NCI-H1092 treated with DMSO at 0.1 percent for 48 hours (cell line): ENCODE data around the gene CNOT4.
"Not testable (repeated sequence)": the region's sequence is repeated elsewhere in the genome, so short reads cannot be mapped to it uniquely, and the experiment has no call there.

Experiments used
- DNase-seq: peaks from one replicate; lab custom pipeline; 2025; lab: John Stamatoyannopoulos, UW

The CNOT4 gene

GRCh38 chr7:135512135-135512887 lies 2.4 kb upstream of the CNOT4 start:
- peak; percentile 83 for DNase-seq

GRCh38 chr7:135510592-135511183 lies 786 bp upstream of the CNOT4 start:
- DNase-seq: peak; percentile 29

- DNase-seq: no peak
These were observed 388 bp downstream of the CNOT4 start for GRCh38 chr7:135509589-135509838.

- peak; percentile 55 for DNase-seq
These were observed 866 bp downstream of the CNOT4 start for GRCh38 chr7:135508883-135509588.

GRCh38 chr7:135501402-135501801 lies 8.5 kb downstream of the CNOT4 start:
- DNase-seq: no peak

GRCh38 chr7:135499818-135500217 lies 10.1 kb downstream of the CNOT4 start:
- no peak for DNase-seq

GRCh38 chr7:135497161-135497560 lies 12.7 kb downstream of the CNOT4 start:
- not testable (repeated sequence) for DNase-seq

- no peak for DNase-seq
These were observed 16.5 kb downstream of the CNOT4 start for GRCh38 chr7:135493362-135493761.

- no peak for DNase-seq
These were observed 17.8 kb downstream of the CNOT4 start for GRCh38 chr7:135492151-135492550.

GRCh38 chr7:135490783-135491182 lies 19.1 kb downstream of the CNOT4 start:
- no peak for DNase-seq

GRCh38 chr7:135489791-135490190 lies 20.1 kb downstream of the CNOT4 start:
- DNase-seq: no peak

GRCh38 chr7:135486261-135486920 lies 23.5 kb downstream of the CNOT4 start:
- DNase-seq: no peak

GRCh38 chr7:135481598-135481979 lies 28.3 kb downstream of the CNOT4 start:
- DNase-seq: no peak

GRCh38 chr7:135480966-135481597 lies 28.8 kb downstream of the CNOT4 start:
- DNase-seq: no peak

GRCh38 chr7:135475521-135475920 lies 34.4 kb downstream of the CNOT4 start:
- DNase-seq: no peak

- not testable (repeated sequence) for DNase-seq
These were observed 40.2 kb downstream of the CNOT4 start for GRCh38 chr7:135469705-135470104.

GRCh38 chr7:135467207-135467711 lies 42.6 kb downstream of the CNOT4 start:
- DNase-seq: no peak

- DNase-seq: no peak
These were observed 43.3 kb downstream of the CNOT4 start for GRCh38 chr7:135466442-135467206.

- no peak for DNase-seq
These were observed 46.0 kb downstream of the CNOT4 start for GRCh38 chr7:135463908-135464307.

GRCh38 chr7:135459951-135460567 lies 49.8 kb downstream of the CNOT4 start:
- DNase-seq: no peak

GRCh38 chr7:135459076-135459475 lies 50.8 kb downstream of the CNOT4 start:
- no peak for DNase-seq
